ENCODE data around the gene KNL1.

Gene KNL1

DNA sequence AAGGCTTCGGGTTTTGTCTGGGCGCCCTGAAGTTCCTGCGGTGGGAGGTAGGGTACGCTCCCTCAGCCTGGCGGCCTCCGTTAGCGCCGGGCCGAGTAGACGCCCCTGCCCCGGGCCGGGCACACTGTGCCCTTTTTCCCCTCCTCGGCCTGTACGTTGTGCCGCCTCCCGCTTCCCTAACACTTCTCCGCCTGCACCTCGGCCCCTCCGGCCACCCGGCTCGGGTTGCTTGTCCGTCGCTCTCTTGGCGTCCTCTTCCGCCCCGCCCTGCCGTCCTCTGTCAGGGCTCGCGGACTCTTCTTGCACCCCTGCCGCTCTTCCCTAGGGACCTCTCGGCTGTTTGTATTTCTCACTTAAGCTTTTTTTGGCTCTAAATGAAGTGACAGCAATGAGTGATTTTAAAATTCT lies 384 bp downstream of the KNL1 start:
- no peaks in the 10 kb centered on the region for H3K36me3 ChIP-seq (ENCODE audit: low read length)
- H3K9ac ChIP-seq (ENCODE audit: low read length), result peak overlapping the region; percentile 88
- H3K9me2 ChIP-seq (replicated peaks; ENCODE audit: insufficient read depth, low read length), result no peaks in the 10 kb centered on the region
- H3K27me3 ChIP-seq (ENCODE audit: low read length), result no peaks in the 10 kb centered on the region
- no peaks in the 10 kb centered on the region for H3K9me3 ChIP-seq (ENCODE audit: insufficient read depth, low read length)
- TF ChIP-seq, protein P1, sequence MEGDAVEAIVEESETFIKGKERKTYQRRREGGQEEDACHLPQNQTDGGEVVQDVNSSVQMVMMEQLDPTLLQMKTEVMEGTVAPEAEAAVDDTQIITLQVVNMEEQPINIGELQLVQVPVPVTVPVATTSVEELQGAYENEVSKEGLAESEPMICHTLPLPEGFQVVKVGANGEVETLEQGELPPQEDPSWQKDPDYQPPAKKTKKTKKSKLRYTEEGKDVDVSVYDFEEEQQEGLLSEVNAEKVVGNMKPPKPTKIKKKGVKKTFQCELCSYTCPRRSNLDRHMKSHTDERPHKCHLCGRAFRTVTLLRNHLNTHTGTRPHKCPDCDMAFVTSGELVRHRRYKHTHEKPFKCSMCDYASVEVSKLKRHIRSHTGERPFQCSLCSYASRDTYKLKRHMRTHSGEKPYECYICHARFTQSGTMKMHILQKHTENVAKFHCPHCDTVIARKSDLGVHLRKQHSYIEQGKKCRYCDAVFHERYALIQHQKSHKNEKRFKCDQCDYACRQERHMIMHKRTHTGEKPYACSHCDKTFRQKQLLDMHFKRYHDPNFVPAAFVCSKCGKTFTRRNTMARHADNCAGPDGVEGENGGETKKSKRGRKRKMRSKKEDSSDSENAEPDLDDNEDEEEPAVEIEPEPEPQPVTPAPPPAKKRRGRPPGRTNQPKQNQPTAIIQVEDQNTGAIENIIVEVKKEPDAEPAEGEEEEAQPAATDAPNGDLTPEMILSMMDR (IDR thresholded peaks at IDR 0.05; ENCODE audit: insufficient read depth, low read length, poor library complexity, severe bottlenecking), result no peak
- TF ChIP-seq EZH2phosphoT487 (conservative IDR thresholded peaks at IDR 0.05; ENCODE audit: low read length), result no peak
- H3K27ac ChIP-seq (ENCODE audit: low read depth, low read length), result peak overlapping the region; percentile 95
- H3K79me2 ChIP-seq (ENCODE audit: insufficient read depth, low read length), result peaks cover 53% of the 10 kb centered on the region
- peak overlapping the region; percentile 85 for H2AFZ ChIP-seq (ENCODE audit: low read depth, low read length, severe bottlenecking)
- peaks cover 38% of the 10 kb centered on the region for H3F3A ChIP-seq (ENCODE audit: insufficient read depth)
- peak overlapping the region; percentile 97 for H3K4me3 ChIP-seq (ENCODE audit: insufficient read depth, low read length, poor library complexity, severe bottlenecking)
- H3K4me2 ChIP-seq (ENCODE audit: low read depth, low read length, poor library complexity, severe bottlenecking), result peak overlapping the region; percentile 100
- no peaks in the 10 kb centered on the region for H4K20me1 ChIP-seq (ENCODE audit: low read depth, low read length)

DNA sequence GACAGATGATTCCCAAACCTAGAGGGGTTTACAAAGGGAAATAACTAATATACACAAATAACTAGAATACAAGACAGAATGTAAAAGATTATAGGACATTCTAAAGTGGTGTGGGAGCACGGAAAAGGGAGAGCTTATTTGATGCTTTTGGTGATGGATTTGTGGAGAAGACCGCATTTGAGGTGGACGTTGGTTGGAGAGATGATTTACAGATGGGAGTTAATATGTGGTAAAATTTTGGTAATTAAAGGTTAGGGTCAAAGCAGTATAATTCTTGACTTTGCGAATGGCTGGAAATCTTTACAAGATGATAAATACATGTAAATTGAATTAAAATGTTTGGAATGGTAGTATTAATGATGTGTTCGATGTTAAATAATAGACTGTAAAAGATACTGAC lies 1.2 kb downstream of the KNL1 start:
- H3K79me2 ChIP-seq (ENCODE audit: insufficient read depth, low read length), result peaks cover 61% of the 10 kb centered on the region
- peak overlapping the region; percentile 88 for H3K9ac ChIP-seq (ENCODE audit: low read length)
- H2AFZ ChIP-seq (ENCODE audit: low read depth, low read length, severe bottlenecking), result no peak overlapping the region

GRCh38 chr15:40595773-40596172 lies 1.7 kb downstream of the KNL1 start:
- H3K9me2 ChIP-seq (replicated peaks; ENCODE audit: insufficient read depth, low read length), result no peaks in the 10 kb centered on the region
- peak overlapping the region; percentile 100 for H3K4me2 ChIP-seq (ENCODE audit: low read depth, low read length, poor library complexity, severe bottlenecking)
- H3K36me3 ChIP-seq (ENCODE audit: low read length), result peaks cover 3% of the 10 kb centered on the region
- H3K27me3 ChIP-seq (ENCODE audit: low read length), result no peaks in the 10 kb centered on the region
- peak overlapping the region; percentile 95; the same call in 1 of the 2 replicates for H3K27ac ChIP-seq (ENCODE audit: low read depth, low read length)
- H3K9me3 ChIP-seq (ENCODE audit: insufficient read depth, low read length), result no peaks in the 10 kb centered on the region
- TF ChIP-seq, protein P1 (IDR thresholded peaks at IDR 0.05; ENCODE audit: insufficient read depth, low read length, poor library complexity, severe bottlenecking), result no peak
- TF ChIP-seq EZH2phosphoT487 (conservative IDR thresholded peaks at IDR 0.05; ENCODE audit: low read length), result no peak
- H3K79me2 ChIP-seq (ENCODE audit: insufficient read depth, low read length), result peaks cover 66% of the 10 kb centered on the region
- no peaks in the 10 kb centered on the region for H4K20me1 ChIP-seq (ENCODE audit: low read depth, low read length)
- no peak overlapping the region for H2AFZ ChIP-seq (ENCODE audit: low read depth, low read length, severe bottlenecking)
- peak overlapping the region; percentile 88 for H3K9ac ChIP-seq (ENCODE audit: low read length)
- peaks cover 32% of the 10 kb centered on the region for H3F3A ChIP-seq (ENCODE audit: insufficient read depth)
- peak overlapping the region; percentile 97 for H3K4me3 ChIP-seq (ENCODE audit: insufficient read depth, low read length, poor library complexity, severe bottlenecking)

More for the DNA sequence above, 1.2 kb downstream of the KNL1 start:
- TF ChIP-seq, protein P1 (IDR thresholded peaks at IDR 0.05; ENCODE audit: insufficient read depth, low read length, poor library complexity, severe bottlenecking), result no peak
- no peak for TF ChIP-seq EZH2phosphoT487 (conservative IDR thresholded peaks at IDR 0.05; ENCODE audit: low read length)
- H3K36me3 ChIP-seq (ENCODE audit: low read length), result peaks cover 2% of the 10 kb centered on the region; the same call in 1 of the 2 replicates
- no peaks in the 10 kb centered on the region for H4K20me1 ChIP-seq (ENCODE audit: low read depth, low read length)
- H3K27ac ChIP-seq (ENCODE audit: low read depth, low read length), result peak overlapping the region; percentile 95
- peak overlapping the region; percentile 97 for H3K4me3 ChIP-seq (ENCODE audit: insufficient read depth, low read length, poor library complexity, severe bottlenecking)
- H3K9me2 ChIP-seq (replicated peaks; ENCODE audit: insufficient read depth, low read length), result no peaks in the 10 kb centered on the region
- H3K4me2 ChIP-seq (ENCODE audit: low read depth, low read length, poor library complexity, severe bottlenecking), result peak overlapping the region; percentile 100
- H3F3A ChIP-seq (ENCODE audit: insufficient read depth), result peaks cover 36% of the 10 kb centered on the region
- H3K9me3 ChIP-seq (ENCODE audit: insufficient read depth, low read length), result no peaks in the 10 kb centered on the region
- H3K27me3 ChIP-seq (ENCODE audit: low read length), result no peaks in the 10 kb centered on the region

Measured in SU-DHL-6 (cell line).